Pancreas (tissue), 10 donors: ENCODE measurements around the gene RGS3. TPM values are rescaled to one million over a fixed set of nuclear protein-coding genes. Genes with fewer than 3 reads are reported as not detected.

Source experiments
- ATAC-seq, 4 donors: fragments of 200-7000 bp; cut with Tn5 transposase; one replicate each; pipeline versions ENCODE4 v1.8.0 to v1.9.1; 2020; ENCODE audit warnings: mild to moderate bottlenecking in 4 of 4, moderate library complexity in 4 of 4
- DNase-seq, 6 donors: peaks; one replicate each; pipeline ENCODE4 v3.0.0-alpha.2; 2020
- FAIRE-seq: peaks from 2 replicates; lab custom pipeline; 2012; peaks lifted over from hg19 to GRCh38; lab: Jason Lieb, UNC
- H3K27ac ChIP-seq, 4 donors: fragments of 200-600 bp; sonication (generic); 1 replicate in 3 of 4; 2 replicates in 1 of 4; pipeline versions ENCODE4 v1.5.0 to v1.8.0; 2020
- H3K27me3 ChIP-seq, 4 donors: fragments of 200-600 bp; one replicate each; pipeline ENCODE4 v1.8.0; 2021
- H3K36me3 ChIP-seq, 3 donors: fragments of 200-600 bp; sonication (generic) in 1 of 3; one replicate each; pipeline versions ENCODE4 v1.5.0 to v1.8.0; 2020 to 2021
- H3K4me1 ChIP-seq, 3 donors: fragments of 200-600 bp; one replicate each; pipeline ENCODE4 v1.8.0; 2021
- H3K4me3 ChIP-seq, 4 donors: fragments of 200-600 bp; sonication (generic) in 2 of 4; one replicate each; pipeline versions ENCODE4 v1.5.0 to v1.8.0; 2020 to 2021
- H3K9me3 ChIP-seq, 4 donors: fragments of 200-600 bp; one replicate each; pipeline ENCODE4 v1.8.0; 2021
- WGBS, 2 donors: extraction: QIAGEN DNeasy Blood & Tissue Kit; methylation state at CpG; one replicate each; pipeline ENCODE4 v1.1.7; 2013; 5-methylcytosine and 5-hydroxymethylcytosine counted together
- intact Hi-C, 3 donors: fragments of 100-400 bp; cut with DNase I; formaldehyde crosslinking; loops; one replicate each; pipeline versions ENCODE4 v1.11.1 to v1.14.2; 2022
- polyA plus RNA-seq, 2 donors: library from polyadenylated mRNA; stranded (reverse); fragments of 200-250 nt; gene quantifications; one replicate each; pipeline ENCODE4 v1.2.3, GENCODE V29; 2013
- total RNA-seq, 6 donors: library from RNA; stranded (reverse); fragmentation: NEBNext Ultra II Directional in 4 of 6; extraction: Animal tissue kit (Norgen Biotek cat#: 25700) in 4 of 6; gene quantifications; one replicate each; pipeline versions ENCODE4 v1.2.1 to v1.2.4, GENCODE V29; 2021 to 2023
- TF ChIP-seq, protein P1 (sequence below), 4 donors: fragments of 200-600 bp; sonication (generic) in 3 of 4; IDR thresholded peaks; one replicate each; pipeline versions ENCODE4 v1.5.0 to v1.8.0; 2021; ENCODE audit warnings: antibody characterized with exemption in 4 of 4
- donor health status: healthy with polysubstance abuse.
- donor health status: DM: no; HTN: no; CAD: no; lungs with moderate emphysema.
- donor health status: DM: no; HTN: no; CAD: no.
- donor health status: control.
- donor health status: control.
- donor health status: Bipolar disorder and iron deficiency.
- donor health status: DM: yes; HTN: yes; CAD: no.
- donor health status: DM: no; HTN: no; CAD: no.
- donor health status: DM: no; HTN: no; CAD: no.
- donor health status: DM: yes; HTN: yes; CAD: no.

The RGS3 gene
- total and polyA plus RNA-seq, 8 donors, result 18.3 to 55.3 (median 32.6) TPM

DNA sequence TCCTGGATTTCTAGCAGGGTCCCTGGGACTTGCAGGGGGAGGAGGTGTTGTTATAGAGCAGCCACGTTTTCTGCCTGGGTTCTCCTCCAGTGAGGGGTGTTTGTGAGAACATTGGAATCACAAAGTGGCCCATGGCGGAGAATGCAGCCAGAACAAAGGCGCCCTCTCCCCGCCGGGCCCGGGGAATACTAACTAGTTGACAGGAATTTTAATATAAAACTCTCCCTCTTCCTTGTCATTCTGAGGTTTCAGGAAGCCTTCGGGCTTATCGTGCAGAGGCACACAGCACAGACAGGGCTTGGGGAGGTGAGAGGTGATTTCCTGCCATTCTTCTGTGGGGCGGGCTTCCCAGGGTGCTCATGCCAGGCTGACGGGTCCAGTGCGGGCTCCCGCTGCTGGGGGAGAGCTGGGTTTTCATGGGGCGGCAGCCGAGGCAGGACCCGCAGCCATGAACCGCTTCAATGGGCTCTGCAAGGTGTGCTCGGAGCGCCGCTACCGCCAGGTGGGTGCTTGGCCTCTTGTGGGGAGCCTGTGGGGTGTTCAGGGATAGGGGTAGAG is 37.7 kb downstream of the RGS3 start:
- intact Hi-C loops, result no loop called here
- peak in 1 of 6 donors; percentile 41 for DNase-seq
- Histone ChIP-seq H3K27me3 (no peaks in the 10 kb centered on the region), H3K9me3 (no peaks in the 10 kb centered on the region), H3K27ac (no peak overlapping the region), H3K4me3 (peak overlapping the region in 1 of 4 donors; percentile 7), H3K36me3 (peaks cover 0 to 4% (median 0%) of the 10 kb centered on the region in 3 donors), H3K4me1 (no peaks in the 10 kb centered on the region)
- TF ChIP-seq, protein P1, sequence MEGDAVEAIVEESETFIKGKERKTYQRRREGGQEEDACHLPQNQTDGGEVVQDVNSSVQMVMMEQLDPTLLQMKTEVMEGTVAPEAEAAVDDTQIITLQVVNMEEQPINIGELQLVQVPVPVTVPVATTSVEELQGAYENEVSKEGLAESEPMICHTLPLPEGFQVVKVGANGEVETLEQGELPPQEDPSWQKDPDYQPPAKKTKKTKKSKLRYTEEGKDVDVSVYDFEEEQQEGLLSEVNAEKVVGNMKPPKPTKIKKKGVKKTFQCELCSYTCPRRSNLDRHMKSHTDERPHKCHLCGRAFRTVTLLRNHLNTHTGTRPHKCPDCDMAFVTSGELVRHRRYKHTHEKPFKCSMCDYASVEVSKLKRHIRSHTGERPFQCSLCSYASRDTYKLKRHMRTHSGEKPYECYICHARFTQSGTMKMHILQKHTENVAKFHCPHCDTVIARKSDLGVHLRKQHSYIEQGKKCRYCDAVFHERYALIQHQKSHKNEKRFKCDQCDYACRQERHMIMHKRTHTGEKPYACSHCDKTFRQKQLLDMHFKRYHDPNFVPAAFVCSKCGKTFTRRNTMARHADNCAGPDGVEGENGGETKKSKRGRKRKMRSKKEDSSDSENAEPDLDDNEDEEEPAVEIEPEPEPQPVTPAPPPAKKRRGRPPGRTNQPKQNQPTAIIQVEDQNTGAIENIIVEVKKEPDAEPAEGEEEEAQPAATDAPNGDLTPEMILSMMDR (IDR thresholded peaks at IDR 0.05), result no peak
- no peak for ATAC-seq
- FAIRE-seq, result no peak
- 84 to 92% methylated on average over 20 of the region's 20 CpGs for WGBS, 2 donors

DNA sequence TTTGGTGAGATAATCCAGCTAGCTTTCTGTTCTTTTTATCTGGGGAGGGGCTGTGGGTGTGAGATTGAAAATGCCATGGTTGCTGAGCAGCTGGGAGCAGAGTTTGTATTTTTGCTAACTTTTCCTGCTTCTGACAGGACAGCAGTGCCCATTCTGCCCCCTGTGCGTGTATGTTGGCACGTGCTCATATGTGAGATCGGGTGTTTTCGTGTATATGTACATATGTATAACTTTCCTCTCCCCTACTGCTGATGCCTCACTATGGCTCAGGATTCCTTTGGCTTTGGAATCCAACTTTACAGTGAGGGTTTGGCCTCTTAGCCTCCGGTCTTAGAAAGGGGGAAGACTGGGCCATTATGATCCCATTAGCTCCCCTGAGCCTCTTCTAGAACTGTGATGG is 38.3 kb downstream of the RGS3 start:
- DNase-seq (no peak), ATAC-seq (no peak), FAIRE-seq (no peak)
- Histone ChIP-seq H3K9me3 (no peaks in the 10 kb centered on the region), H3K27ac (no peak overlapping the region), H3K4me3 (peak overlapping the region in 1 of 4 donors; percentile 20), H3K27me3 (no peaks in the 10 kb centered on the region), H3K36me3 (peaks cover 0 to 4% (median 0%) of the 10 kb centered on the region in 3 donors), H3K4me1 (no peaks in the 10 kb centered on the region)
- 93 to 94% methylated on average over 5 of the region's 5 CpGs for WGBS, 2 donors
- intact Hi-C loops, result no loop called here
- TF ChIP-seq, protein P1 (IDR thresholded peaks at IDR 0.05), result no peak

DNA sequence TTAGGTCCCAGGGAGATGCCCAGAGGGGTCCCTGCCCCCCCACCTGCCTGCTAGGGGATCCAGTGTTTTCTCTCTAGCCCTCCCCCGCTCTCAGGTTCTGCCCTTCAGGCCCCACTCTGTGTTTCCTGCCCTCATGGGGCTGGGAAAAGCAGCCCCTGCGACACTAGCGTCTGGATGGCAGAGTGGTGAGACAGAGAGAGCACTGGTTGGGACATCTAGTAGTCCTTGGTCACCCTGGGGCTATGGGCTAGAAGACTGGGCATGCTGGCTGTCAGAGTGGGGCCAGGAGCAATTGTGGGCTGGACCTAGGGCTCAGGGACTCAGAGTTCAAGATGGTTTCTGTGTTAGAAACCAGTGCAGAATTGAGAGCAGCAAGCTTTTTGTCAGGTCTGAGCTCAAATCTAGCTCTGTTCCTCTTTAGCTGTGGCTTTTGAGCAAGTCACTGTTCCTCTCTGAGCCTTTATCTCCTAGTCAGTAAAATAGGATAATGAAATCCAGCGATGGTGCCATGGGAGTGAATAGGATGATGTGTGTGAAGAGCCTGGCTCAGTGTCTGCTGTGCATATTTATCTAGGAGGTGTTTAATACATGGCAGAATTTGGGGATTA is 39.0 kb downstream of the RGS3 start:
- DNase-seq (no peak), FAIRE-seq (no peak), ATAC-seq (no peak)
- Histone ChIP-seq H3K27ac (no peak overlapping the region), H3K27me3 (no peaks in the 10 kb centered on the region), H3K9me3 (no peaks in the 10 kb centered on the region), H3K4me1 (no peaks in the 10 kb centered on the region), H3K4me3 (peak overlapping the region in 1 of 4 donors; percentile 20), H3K36me3 (peaks cover 0 to 4% (median 0%) of the 10 kb centered on the region in 3 donors)
- intact Hi-C loops, result no loop called here
- WGBS, 2 donors, result 73 to 81% methylated on average over 4 of the region's 4 CpGs
- TF ChIP-seq, protein P1 (IDR thresholded peaks at IDR 0.05), result no peak

DNA sequence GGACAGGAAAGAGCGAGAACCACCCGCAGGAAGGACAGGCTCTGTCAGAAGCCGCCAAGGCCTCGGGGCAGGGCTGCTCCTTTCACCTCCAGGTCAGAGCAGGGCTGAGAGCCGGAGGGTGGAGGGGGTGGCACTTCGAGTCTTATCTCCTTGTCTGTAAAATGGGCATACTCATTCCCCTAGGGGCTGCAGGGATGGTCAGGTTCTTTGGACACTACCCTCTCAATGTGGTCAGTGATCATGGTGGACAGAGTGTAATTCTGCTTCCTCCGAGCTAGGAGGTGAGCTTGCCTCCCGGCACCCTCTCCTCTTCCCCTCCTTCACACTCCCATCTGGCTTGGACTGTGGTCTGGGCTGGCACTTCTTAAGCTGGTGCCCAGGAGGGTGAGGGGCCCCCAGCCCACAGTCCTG is 39.6 kb downstream of the RGS3 start:
- Histone ChIP-seq H3K36me3 (peaks cover 0 to 4% (median 0%) of the 10 kb centered on the region in 3 donors), H3K27me3 (no peaks in the 10 kb centered on the region), H3K9me3 (no peaks in the 10 kb centered on the region), H3K4me3 (peak overlapping the region in 1 of 4 donors; percentile 10), H3K27ac (no peak overlapping the region), H3K4me1 (no peaks in the 10 kb centered on the region)
- ATAC-seq (no peak), FAIRE-seq (no peak), DNase-seq (no peak)
- intact Hi-C loops, result no loop called here
- 93 to 94% methylated on average over 8 of the region's 8 CpGs for WGBS, 2 donors
- TF ChIP-seq, protein P1 (IDR thresholded peaks at IDR 0.05), result no peak
